GM23248 (cell line): ENCODE results near the gene TOMM7.

Experiments used
- EZH2 ChIP-seq: fragments of 200-600 bp; sonication (generic); IDR thresholded peaks from 2 replicates; pipeline ENCODE4 v1.6.1; 2018; ENCODE audit warnings: antibody characterized with exemption, mild to moderate bottlenecking; ENCODE audit not compliant: insufficient read depth, poor library complexity, severe bottlenecking
- EZH2phosphoT487 ChIP-seq: fragments of 200-600 bp; sonication (generic); IDR thresholded peaks from 2 replicates; pipeline ENCODE4 v1.6.1; 2018; ENCODE audit warnings: antibody characterized with exemption, moderate library complexity, mild to moderate bottlenecking, low read depth; ENCODE audit not compliant: insufficient read depth

DNA sequence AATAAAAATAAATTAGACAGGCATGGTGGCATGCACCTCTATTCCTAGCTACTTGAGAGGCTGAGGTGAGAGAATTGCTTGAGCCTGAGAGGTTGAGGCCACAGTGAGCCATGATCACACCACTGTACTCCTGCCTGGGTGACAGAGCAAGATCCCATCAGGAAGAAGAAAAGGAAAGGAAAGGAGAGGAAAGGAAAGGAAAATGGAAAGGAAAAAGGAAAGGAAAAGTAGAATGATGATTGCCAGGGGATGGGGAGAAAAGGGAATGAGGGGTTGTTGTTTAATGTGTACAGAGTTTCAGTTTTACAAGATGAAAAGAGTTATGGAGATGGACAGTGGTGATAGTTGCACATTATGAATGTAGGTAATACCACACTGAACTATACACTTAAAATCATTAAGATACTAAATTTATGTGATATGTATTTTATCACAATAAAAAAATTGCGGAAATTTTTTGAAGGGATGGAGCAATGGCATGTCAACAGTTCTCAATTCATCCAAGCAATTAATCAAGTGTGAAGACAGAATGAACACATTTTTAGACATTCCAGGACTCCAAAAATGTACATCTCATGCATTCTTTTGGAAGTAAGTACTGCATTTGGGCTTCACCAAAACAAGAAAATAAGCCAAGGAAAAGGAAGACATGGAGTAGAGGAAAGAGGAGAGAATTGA lies 51.3 kb downstream of the TOMM7 start:
- TF ChIP-seq EZH2 (no peak), EZH2phosphoT487 (no peak)
